Measurements from ENCODE around the gene HNF1A. TPM values are rescaled to one million over a fixed set of nuclear protein-coding genes. Genes with fewer than 3 reads are reported as not detected.

Gene HNF1A
- total and polyA plus RNA-seq, 10 of the 15 experiments (the other 5 are each of a cell fraction or from before 2014, with no cell fraction given) = 0.10 TPM; not detected in 9

GRCh38 chr12:120950807-120951206 is 27.5 kb upstream of the HNF1A start:
- TF ChIP-seq TBL1XR1 (IDR thresholded peaks at IDR 0.05; ENCODE audit: low read depth, low read length) (no peak), NR2C2 (IDR thresholded peaks at IDR 0.05; ENCODE audit: borderline replicate concordance, control insufficient read depth, insufficient read length, low read depth) (no peak), ZZZ3 (IDR thresholded peaks at IDR 0.05; ENCODE audit: control insufficient read depth, insufficient read length, low read depth) (no peak), FOS (IDR thresholded peaks at IDR 0.05; ENCODE audit: borderline replicate concordance, extremely low read depth, insufficient read length) (no peak), NBN (IDR thresholded peaks at IDR 0.05) (no peak), TCF3 (IDR thresholded peaks at IDR 0.05; ENCODE audit: borderline replicate concordance, insufficient read depth, low read depth, low read length) (no peak), NRF1 (conservative IDR thresholded peaks at IDR 0.05; ENCODE audit: low read depth, low read length) (no peak), DPF2 (IDR thresholded peaks at IDR 0.05) (no peak), PRDM15 (CRISPR knock-in tag; IDR thresholded peaks at IDR 0.05) (no peak), STAT3 (IDR thresholded peaks at IDR 0.05; ENCODE audit: low read depth, low read length) (no peak), IRF3 (IDR thresholded peaks at IDR 0.05) (no peak), NFYB (IDR thresholded peaks at IDR 0.05; ENCODE audit: insufficient read depth, low read depth, low read length) (no peak), HDAC6 (IDR thresholded peaks at IDR 0.05; ENCODE audit: unreplicated experiment) (no peak), RAD21 (IDR thresholded peaks at IDR 0.05; ENCODE audit: insufficient read depth, low read depth, low read length) (no peak), JUNB (IDR thresholded peaks at IDR 0.05) (no peak)
- H2AFZ ChIP-seq (ENCODE audit: control insufficient read depth, low read depth, low read length) = no peak overlapping the region
- no peak overlapping the region for H3K9ac ChIP-seq (ENCODE audit: control insufficient read depth, insufficient read depth, low read length)
- no peak overlapping the region for H3K4me2 ChIP-seq (ENCODE audit: control insufficient read depth, insufficient read depth)
- intact Hi-C loops (cut with micrococcal nuclease; ENCODE audit: unreplicated experiment) = no loop called here
- H4K20me1 ChIP-seq (ENCODE audit: control insufficient read depth, insufficient read depth) = no peaks in the 10 kb centered on the region
- no peak for FAIRE-seq
- ChIA-PET SMC1A (ENCODE audit: uncharacterized antibody, unreplicated experiment) (interaction anchor here (1.1 kb wide), 1 partner anchor 450 kb away, joined by 5 read pairs; no protein-coding TSS in a partner anchor), CTCF (no interaction called here), POLR2A (no interaction called here), RAD21 (ENCODE audit: unreplicated experiment) (no interaction called here)
- H3K9me3 ChIP-seq (replicated peaks; ENCODE audit: control insufficient read depth, insufficient read depth, low read length) = no peaks in the 10 kb centered on the region
- DNase-seq (ENCODE audit: low read depth, low spot score) = no peak
- H3K27ac ChIP-seq (ENCODE audit: control insufficient read depth, insufficient read depth) = no peak overlapping the region
- no peaks in the 10 kb centered on the region for H3K79me2 ChIP-seq (ENCODE audit: control insufficient read depth, insufficient read depth, low read length)
- no peak for ATAC-seq
- H3K27me3 ChIP-seq (replicated peaks in 1 of 2; ENCODE audit: control insufficient read depth in 2 of 2, insufficient read depth in 2 of 2, low read length in 1 of 2) = no peaks in the 10 kb centered on the region
- in situ Hi-C loops (cut with MboI) = no loop called here
- no TSS peak for BruUV-seq (replicated peaks)
- H3K4me3 ChIP-seq = no peak overlapping the region
- no peaks in the 10 kb centered on the region for H3K4me1 ChIP-seq (ENCODE audit: control insufficient read depth, insufficient read depth, low read length)
- 65% methylated on average over 5 of the region's 5 CpGs for WGBS (ENCODE audit: insufficient coverage, insufficient replicate concordance, low lambda C conversion rate, missing lambda C conversion rate)
- no peaks in the 10 kb centered on the region for H3K36me3 ChIP-seq (ENCODE audit: control insufficient read depth in 2 of 2, insufficient read depth in 2 of 2, low read length in 1 of 2)

All from GM12878 (cell line).